Measurements from ENCODE around the gene BRDT.

Gene BRDT

DNA sequence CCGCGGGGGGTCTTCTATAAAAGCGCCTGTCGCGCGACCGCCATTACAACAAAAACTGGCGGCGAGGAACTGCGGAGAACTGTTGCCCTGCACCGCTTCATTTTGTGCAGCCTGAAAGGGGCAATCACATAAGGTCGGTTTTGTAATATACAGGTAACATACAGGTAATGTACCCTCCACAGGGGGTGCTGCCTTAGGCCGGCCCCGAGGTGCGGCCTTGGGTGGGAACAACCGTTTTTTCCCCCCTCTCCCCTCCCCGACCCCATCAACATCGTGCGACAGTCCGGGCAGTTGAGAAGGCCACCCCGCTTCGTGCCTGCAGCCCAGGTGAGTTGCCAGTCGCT is at the start of gene BRDT:
Gene BRDT (plus strand): TSS at position 46 of the 344 bp plus-strand sequence. CDS start 13,354 bp downstream, outside the sequence.
- Histone ChIP-seq H3K9me3 (no peaks in the 10 kb centered on the region), H3K4me3 (no peak within 1 kb of the TSS)
- in situ Hi-C loops (cut with MboI; ENCODE audit: low sequenced_read_pairs) = loop anchor here (25.0 kb wide), 2 partner anchors 662 to 787 kb away; no protein-coding TSS in a partner anchor

DNA sequence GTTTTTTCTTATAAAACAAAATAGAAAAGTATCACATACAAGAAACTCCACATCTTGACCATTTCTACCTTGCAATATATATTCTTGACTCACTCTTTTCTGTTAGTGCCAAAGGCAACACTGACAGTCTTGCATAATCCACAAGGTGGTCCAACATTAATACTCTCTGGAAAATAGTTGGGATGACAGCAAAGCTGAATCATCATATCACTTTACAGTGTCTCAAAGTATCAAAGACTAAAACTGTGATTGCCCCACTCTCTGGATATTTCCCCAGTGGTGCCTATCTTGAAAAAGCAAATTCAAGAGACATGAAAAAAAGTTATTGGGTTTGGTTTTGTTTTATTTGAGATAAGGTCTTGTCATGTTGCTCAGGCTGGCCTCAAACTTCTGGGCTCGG is 48.6 kb upstream of the BRDT start:
- no peak overlapping the region for H3K4me3 ChIP-seq
- no peak for DNase-seq (ENCODE audit: low spot score in 2 of 2)
- peaks cover 11% of the 10 kb centered on the region for H3K4me1 ChIP-seq

More for the DNA sequence above, at the start of gene BRDT:
- Histone ChIP-seq H3K27me3 (ENCODE audit: low read depth) (no peaks in the 10 kb centered on the region), H3K36me3 (replicated peaks) (no peaks in the 10 kb centered on the region), H3K4me1 (no peaks in the 10 kb centered on the region)
- DNase-seq (ENCODE audit: low spot score in 2 of 2) = no peak

DNA sequence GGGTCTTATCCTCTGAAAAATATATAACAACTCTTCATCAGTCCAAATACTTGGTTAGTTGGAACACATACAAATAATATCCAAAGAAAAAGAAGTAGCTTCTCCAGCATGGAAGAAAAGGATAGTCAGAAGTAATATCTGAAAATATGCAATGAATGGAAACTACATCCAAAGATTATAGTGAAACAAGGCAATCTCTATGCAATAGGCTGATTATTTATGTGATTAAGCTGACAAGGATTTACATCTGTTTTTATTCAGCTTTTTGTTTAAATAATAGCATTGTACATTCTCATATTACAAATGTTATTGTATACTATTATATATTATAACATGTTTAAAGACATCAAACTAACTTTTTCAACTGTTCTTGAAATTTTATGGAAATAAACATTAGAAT is 48.0 kb upstream of the BRDT start:
- DNase-seq (ENCODE audit: low spot score in 2 of 2) = no peak
- no peaks in the 10 kb centered on the region for H3K36me3 ChIP-seq (replicated peaks)
- in situ Hi-C loops (cut with MboI; ENCODE audit: low sequenced_read_pairs) = no loop called here
- H3K4me3 ChIP-seq = no peak overlapping the region
- peaks cover 11% of the 10 kb centered on the region for H3K4me1 ChIP-seq
- H3K9me3 ChIP-seq = no peaks in the 10 kb centered on the region
- no peaks in the 10 kb centered on the region for H3K27me3 ChIP-seq (ENCODE audit: low read depth)

More for the DNA sequence above, 48.6 kb upstream of the BRDT start:
- in situ Hi-C loops (cut with MboI; ENCODE audit: low sequenced_read_pairs) = no loop called here
- Histone ChIP-seq H3K9me3 (no peaks in the 10 kb centered on the region), H3K36me3 (replicated peaks) (no peaks in the 10 kb centered on the region), H3K27me3 (ENCODE audit: low read depth) (no peaks in the 10 kb centered on the region)

DNA sequence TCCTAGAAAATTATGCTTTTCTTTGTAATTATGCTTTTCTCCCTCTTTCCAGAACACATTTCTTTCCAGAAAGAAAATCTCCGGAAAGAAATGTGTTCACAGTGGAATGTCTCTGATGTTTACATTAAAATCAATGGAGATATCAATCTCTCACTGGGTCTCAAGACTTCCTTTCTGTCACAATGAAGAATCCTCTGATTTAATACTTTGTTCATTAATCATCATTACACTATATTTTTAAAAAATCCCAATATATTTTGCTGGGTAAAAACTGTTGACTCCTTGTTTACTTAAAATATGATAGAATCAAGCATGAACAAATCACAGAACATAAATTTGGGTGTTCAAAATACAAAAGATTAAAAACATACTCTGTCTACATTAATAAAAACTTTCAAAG is 36.9 kb upstream of the BRDT start:
- Histone ChIP-seq H3K9me3 (no peaks in the 10 kb centered on the region), H3K4me3 (no peak overlapping the region), H3K4me1 (no peaks in the 10 kb centered on the region), H3K27me3 (ENCODE audit: low read depth) (no peaks in the 10 kb centered on the region), H3K36me3 (replicated peaks) (no peaks in the 10 kb centered on the region)
- in situ Hi-C loops (cut with MboI; ENCODE audit: low sequenced_read_pairs) = no loop called here
- no peak for DNase-seq (ENCODE audit: low spot score in 2 of 2)

DNA sequence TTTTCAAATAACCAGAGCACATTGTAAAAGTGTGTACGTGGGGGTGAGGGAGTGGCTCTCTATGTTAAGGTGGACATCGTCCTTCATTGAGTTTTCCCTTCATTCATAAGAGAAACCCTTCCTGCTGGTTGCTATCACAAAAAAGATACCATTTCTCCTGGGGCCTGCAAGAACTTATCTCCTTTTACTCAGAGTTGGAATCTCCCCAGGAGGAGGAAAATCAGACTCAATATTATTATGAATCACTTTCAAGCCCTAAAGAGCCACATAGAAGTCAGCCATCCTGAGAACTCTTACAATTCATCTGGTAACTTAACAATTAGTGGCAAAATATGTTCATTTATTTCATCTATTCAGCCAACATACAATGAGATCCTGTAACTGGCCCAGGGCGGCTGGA is 36.2 kb upstream of the BRDT start:
- no peaks in the 10 kb centered on the region for H3K4me1 ChIP-seq
- H3K36me3 ChIP-seq (replicated peaks) = no peaks in the 10 kb centered on the region
- no peak for DNase-seq (ENCODE audit: low spot score in 2 of 2)
- no peak overlapping the region for H3K4me3 ChIP-seq
- H3K9me3 ChIP-seq = no peaks in the 10 kb centered on the region
- no peaks in the 10 kb centered on the region for H3K27me3 ChIP-seq (ENCODE audit: low read depth)
- in situ Hi-C loops (cut with MboI; ENCODE audit: low sequenced_read_pairs) = no loop called here

DNA sequence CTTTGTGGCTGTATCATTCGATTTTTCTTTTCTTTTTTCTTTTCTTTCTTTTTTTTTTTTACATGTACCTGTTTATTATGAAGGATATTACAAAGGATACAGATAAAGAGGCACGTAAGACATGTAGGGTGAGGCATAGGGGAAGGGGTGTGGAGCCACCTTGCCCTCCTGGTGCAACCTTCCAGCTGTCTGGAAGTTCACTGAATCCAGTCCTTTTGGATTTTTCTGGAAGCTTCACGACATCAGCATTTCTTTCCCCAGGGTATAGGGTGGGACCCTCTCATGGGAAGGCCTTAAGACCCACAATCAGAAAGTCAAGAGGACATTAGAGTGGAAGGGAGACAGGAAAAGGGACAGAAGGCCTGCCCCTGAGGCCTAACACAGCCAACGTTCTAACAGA is 33.2 kb upstream of the BRDT start:
- Histone ChIP-seq H3K4me3 (no peak overlapping the region), H3K4me1 (no peaks in the 10 kb centered on the region), H3K27me3 (ENCODE audit: low read depth) (no peaks in the 10 kb centered on the region), H3K9me3 (no peaks in the 10 kb centered on the region), H3K36me3 (replicated peaks) (no peaks in the 10 kb centered on the region)
- no peak for DNase-seq (ENCODE audit: low spot score in 2 of 2)
- in situ Hi-C loops (cut with MboI; ENCODE audit: low sequenced_read_pairs) = no loop called here

DNA sequence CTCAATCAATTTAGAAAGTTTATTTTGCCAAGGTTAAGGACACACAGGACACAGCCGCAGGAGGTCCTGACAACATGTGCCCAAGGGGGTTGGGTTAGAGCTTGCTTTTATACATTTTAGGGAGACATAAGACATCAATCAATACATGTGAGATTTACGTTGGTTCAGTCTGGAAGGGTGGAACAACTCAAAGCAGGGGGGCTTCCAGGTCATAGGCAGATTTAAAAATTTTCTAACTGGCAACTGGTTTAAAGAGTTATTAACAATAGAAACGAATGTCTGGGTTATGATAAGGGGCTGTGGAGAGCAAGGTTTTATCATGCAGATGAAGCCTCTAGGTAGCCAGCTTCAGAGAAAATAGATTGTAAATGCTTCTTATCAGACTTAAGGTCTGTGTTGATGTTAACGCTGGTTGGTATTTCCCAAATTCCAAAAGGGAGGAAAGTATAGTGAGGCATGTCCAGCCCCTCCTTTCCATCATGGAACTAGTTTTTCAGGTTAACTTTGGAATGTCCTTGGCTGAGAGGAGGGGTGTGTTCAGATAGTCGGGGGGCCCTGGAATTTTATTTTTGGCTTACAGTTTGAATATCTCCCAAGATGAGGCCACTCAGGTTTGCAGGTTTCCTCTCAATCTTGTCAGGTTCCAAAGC is 32.3 kb upstream of the BRDT start:
- no peaks in the 10 kb centered on the region for H3K4me1 ChIP-seq
- no peaks in the 10 kb centered on the region for H3K9me3 ChIP-seq
- no peaks in the 10 kb centered on the region for H3K27me3 ChIP-seq (ENCODE audit: low read depth)
- H3K36me3 ChIP-seq (replicated peaks) = no peaks in the 10 kb centered on the region
- in situ Hi-C loops (cut with MboI; ENCODE audit: low sequenced_read_pairs) = no loop called here
- DNase-seq (ENCODE audit: low spot score in 2 of 2) = no peak
- H3K4me3 ChIP-seq = no peak overlapping the region

DNA sequence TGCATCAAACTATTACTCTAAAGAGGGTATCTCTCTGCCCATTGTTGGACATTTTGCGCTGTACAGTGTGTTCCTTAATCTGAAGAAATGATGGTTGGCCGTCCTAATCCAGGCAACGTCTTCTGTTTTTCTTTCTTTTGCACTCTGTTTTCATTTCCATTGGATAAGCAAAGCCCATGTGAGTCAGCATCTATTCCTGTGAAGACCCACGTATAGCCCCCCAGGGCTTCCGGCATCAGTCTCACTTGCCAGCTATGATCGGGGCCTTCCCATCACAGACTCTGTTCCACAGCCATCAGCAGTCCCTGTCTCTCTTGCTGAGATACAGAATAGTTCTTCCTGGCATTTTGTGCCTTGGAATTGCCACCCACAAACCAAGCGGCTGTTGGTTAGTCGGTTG is 29.2 kb upstream of the BRDT start:
- Histone ChIP-seq H3K9me3 (no peaks in the 10 kb centered on the region), H3K36me3 (replicated peaks) (no peaks in the 10 kb centered on the region)
- in situ Hi-C loops (cut with MboI; ENCODE audit: low sequenced_read_pairs) = loop anchor here (5.0 kb wide), 1 partner anchor 408 kb away; no protein-coding TSS in a partner anchor

DNA sequence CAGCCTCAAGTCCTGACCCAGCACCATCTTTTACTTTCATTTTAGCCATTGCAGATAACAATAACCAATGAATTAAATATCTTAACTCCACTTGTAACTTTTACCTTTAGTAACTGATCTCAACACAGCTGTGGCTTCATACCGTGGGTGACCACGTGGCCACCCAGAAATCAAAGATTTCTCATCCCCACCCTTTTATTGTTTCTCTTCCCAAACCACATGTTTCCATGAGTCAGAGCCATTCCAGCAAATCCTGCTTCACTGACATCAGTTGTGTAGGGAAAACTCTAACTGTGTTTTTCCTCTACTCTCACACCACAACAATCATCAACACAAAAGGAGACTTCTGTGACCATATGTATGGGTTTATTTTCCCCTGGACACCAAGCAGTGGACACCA is 25.1 kb upstream of the BRDT start:
- Histone ChIP-seq H3K4me3 (no peak overlapping the region), H3K27me3 (ENCODE audit: low read depth) (no peaks in the 10 kb centered on the region), H3K4me1 (peaks cover 2% of the 10 kb centered on the region; the same call in 1 of the 2 replicates), H3K9me3 (no peaks in the 10 kb centered on the region), H3K36me3 (replicated peaks) (no peaks in the 10 kb centered on the region)
- DNase-seq (ENCODE audit: low spot score in 2 of 2) = no peak
- in situ Hi-C loops (cut with MboI; ENCODE audit: low sequenced_read_pairs) = loop anchor here (5.0 kb wide), 1 partner anchor 412 kb away; no protein-coding TSS in a partner anchor

More for the DNA sequence above, 29.2 kb upstream of the BRDT start:
- Histone ChIP-seq H3K4me3 (no peak overlapping the region), H3K27me3 (ENCODE audit: low read depth) (no peaks in the 10 kb centered on the region), H3K4me1 (no peaks in the 10 kb centered on the region)
- DNase-seq (ENCODE audit: low spot score in 2 of 2) = no peak

DNA sequence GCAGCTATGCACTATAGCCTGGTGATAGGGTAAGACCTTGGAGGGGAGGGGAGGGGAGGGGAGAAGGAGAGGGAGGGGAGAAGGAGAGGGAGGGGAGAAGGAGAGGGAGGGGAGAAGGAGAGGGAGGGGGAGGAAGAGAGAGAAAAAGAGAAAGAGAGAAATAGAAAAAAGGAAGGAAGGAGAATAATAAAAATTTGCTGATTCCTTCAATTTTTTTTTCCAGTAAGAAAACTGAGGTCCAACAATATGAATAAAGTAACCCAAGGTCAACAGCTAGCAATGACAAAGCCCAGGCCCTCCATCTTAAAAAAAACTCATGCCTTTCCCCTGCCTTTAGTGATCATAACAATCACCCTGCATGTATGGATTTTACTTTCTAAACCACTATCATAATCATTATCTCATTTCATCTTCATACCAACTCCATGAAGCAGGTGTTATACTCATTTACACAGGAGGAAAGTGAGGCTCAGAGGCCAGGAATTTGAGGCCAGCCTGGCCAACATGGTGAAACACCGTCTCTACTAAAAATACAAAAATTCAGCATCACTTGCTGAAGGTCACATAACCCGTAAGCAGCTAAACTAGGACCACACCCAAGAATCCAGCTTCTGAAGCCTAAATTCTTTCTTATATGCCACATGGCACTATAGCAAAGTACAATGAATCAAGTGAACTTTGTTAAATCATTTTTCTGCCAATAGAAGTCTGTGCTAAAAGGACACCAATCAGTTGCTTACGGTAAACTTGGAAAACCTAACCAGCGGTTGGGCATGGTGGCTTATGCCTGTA is 23.4 kb upstream of the BRDT start:
- in situ Hi-C loops (cut with MboI; ENCODE audit: low sequenced_read_pairs) = loop anchor here (25.0 kb wide), 2 partner anchors 639 to 764 kb away; no protein-coding TSS in a partner anchor
- Histone ChIP-seq H3K36me3 (replicated peaks) (no peaks in the 10 kb centered on the region), H3K9me3 (no peaks in the 10 kb centered on the region), H3K27me3 (ENCODE audit: low read depth) (no peaks in the 10 kb centered on the region), H3K4me3 (no peak overlapping the region), H3K4me1 (peaks cover 2% of the 10 kb centered on the region; the same call in 1 of the 2 replicates)
- DNase-seq (ENCODE audit: low spot score in 2 of 2) = no peak

DNA sequence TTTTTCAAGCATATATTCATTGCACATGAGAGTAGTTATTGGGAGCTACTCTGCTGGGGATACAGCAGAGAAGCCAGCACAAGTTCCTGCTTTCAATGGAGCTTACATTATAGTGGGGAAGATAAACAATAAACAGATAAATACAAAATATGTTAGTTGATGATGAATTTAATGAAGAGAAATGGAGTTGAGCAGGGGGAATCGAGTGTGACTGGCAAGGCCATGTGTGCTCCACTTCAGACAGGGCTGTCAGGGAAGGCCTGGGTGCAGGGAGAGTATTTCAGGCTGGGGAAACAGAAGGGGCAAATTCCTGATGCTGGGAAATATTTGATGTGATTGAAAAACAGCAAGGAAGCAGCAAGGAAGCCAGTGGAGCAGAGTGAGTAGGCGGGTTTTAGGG is 21.2 kb upstream of the BRDT start:
- Histone ChIP-seq H3K4me1 (peaks cover 2% of the 10 kb centered on the region; the same call in 1 of the 2 replicates), H3K4me3 (no peak overlapping the region), H3K36me3 (replicated peaks) (no peaks in the 10 kb centered on the region), H3K27me3 (ENCODE audit: low read depth) (no peaks in the 10 kb centered on the region), H3K9me3 (no peaks in the 10 kb centered on the region)
- DNase-seq (ENCODE audit: low spot score in 2 of 2) = no peak
- in situ Hi-C loops (cut with MboI; ENCODE audit: low sequenced_read_pairs) = loop anchor here (25.0 kb wide), 2 partner anchors 641 to 766 kb away; no protein-coding TSS in a partner anchor

DNA sequence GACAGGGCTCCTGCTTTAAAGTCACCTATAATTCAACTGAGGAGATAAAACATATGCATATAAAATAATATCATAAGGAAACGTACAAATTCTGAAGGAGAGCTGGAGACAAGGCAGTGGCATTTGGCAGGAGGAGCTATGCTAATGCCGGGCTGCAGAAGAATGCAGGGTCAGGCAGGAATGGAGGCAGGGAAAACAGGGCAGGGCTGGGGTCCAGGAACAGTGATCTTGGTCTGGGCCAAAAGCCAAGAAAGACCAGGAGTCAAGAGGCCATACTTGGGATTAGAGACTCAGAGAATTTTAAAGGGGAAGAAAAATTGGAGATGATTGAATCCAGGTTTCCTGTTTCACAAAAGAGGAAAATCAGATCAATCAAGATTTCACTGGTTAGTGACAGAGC is 20.0 kb upstream of the BRDT start:
- DNase-seq (ENCODE audit: low spot score in 2 of 2) = peak; percentile 69 to 77
- Histone ChIP-seq H3K4me3 (no peak overlapping the region), H3K9me3 (no peaks in the 10 kb centered on the region), H3K4me1 (peaks cover 2% of the 10 kb centered on the region; the same call in 1 of the 2 replicates), H3K27me3 (ENCODE audit: low read depth) (no peaks in the 10 kb centered on the region), H3K36me3 (replicated peaks) (no peaks in the 10 kb centered on the region)
- in situ Hi-C loops (cut with MboI; ENCODE audit: low sequenced_read_pairs) = loop anchor here (25.0 kb wide), 2 partner anchors 642 to 767 kb away; no protein-coding TSS in a partner anchor

DNA sequence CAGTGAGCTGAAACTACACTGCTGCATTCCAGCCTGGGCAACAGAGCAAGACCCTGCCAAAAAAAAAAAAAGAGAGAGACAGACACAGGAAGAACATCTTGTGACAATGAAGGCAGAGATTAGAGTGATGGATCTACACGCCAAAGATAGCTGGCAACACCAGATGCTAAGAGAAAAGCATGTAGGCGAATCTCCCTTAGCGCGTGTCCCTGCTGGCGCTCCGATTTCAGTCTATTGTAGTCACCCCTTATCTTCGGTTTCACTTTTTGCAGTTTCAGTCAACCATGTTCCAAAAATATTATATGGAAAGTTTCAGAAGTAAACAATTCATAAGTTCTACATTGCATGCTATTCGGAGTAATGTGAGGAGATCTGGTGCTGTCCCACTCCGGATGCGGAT is 11.6 kb upstream of the BRDT start:
- in situ Hi-C loops (cut with MboI; ENCODE audit: low sequenced_read_pairs) = loop anchor here (25.0 kb wide), 2 partner anchors 650 to 775 kb away; no protein-coding TSS in a partner anchor
- Histone ChIP-seq H3K27me3 (ENCODE audit: low read depth) (no peaks in the 10 kb centered on the region), H3K9me3 (no peaks in the 10 kb centered on the region), H3K4me3 (no peak overlapping the region), H3K36me3 (replicated peaks) (no peaks in the 10 kb centered on the region), H3K4me1 (no peaks in the 10 kb centered on the region)
- no peak for DNase-seq (ENCODE audit: low spot score in 2 of 2)

DNA sequence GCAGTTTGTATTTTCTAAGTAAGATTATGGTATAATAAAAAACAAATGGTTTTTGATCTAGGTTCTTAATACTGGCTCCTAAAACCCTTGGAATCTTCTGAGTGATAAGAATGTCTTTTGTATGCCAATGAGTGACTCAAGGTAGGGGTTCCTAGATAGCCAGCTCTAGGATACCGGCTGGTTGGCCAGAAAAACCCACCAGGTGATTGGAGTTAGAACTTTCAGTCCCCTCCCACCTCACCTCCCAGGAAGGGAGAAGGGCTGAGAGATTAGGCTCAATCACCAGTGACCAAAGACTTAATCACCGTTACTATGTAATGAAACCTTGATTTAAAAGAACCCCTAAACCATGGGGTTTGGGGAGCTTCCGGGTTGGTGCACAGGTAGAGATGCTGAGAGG is 8.7 kb upstream of the BRDT start:
- no peaks in the 10 kb centered on the region for H3K36me3 ChIP-seq (replicated peaks)
- no peaks in the 10 kb centered on the region for H3K4me1 ChIP-seq
- H3K4me3 ChIP-seq = no peak overlapping the region
- H3K27me3 ChIP-seq (ENCODE audit: low read depth) = no peaks in the 10 kb centered on the region
- DNase-seq (ENCODE audit: low spot score in 2 of 2) = no peak
- in situ Hi-C loops (cut with MboI; ENCODE audit: low sequenced_read_pairs) = loop anchor here (25.0 kb wide), 2 partner anchors 653 to 778 kb away; no protein-coding TSS in a partner anchor
- H3K9me3 ChIP-seq = no peaks in the 10 kb centered on the region

Measured in HAP-1 (cell line).